Esophagus (tissue), 2 donors: ENCODE data around the gene MED12L. TPM values are rescaled to one million over a fixed set of nuclear protein-coding genes. Genes with fewer than 3 reads are reported as not detected.
"Not testable (repeated sequence)": the region's sequence is repeated elsewhere in the genome, so short reads cannot be mapped to it uniquely, and the experiment has no call there.

Experiments
- H3K27ac ChIP-seq, 2 donors: one replicate each; pipeline ENCODE4 v1.5.1; 2013; ENCODE audit warnings: low read depth in 2 of 2, mild to moderate bottlenecking in 2 of 2, inconsistent platforms in 1 of 2, low read length in 1 of 2, moderate library complexity in 1 of 2
- H3K27me3 ChIP-seq, 2 donors: one replicate each; pipeline ENCODE4 v1.6.1; 2013; ENCODE audit warnings: low read length in 2 of 2, control low read depth in 1 of 2, mild to moderate bottlenecking in 1 of 2; ENCODE audit not compliant: insufficient read depth in 2 of 2, control insufficient read depth in 1 of 2
- H3K36me3 ChIP-seq, 2 donors: one replicate each; pipeline ENCODE4 v1.6.1; 2013; ENCODE audit warnings: low read length in 1 of 2; ENCODE audit not compliant: control insufficient read depth in 2 of 2, insufficient read depth in 2 of 2
- H3K4me1 ChIP-seq, 2 donors: one replicate each; pipeline ENCODE4 v1.6.1; 2013; ENCODE audit warnings: low read length in 1 of 2; ENCODE audit not compliant: control insufficient read depth in 2 of 2, insufficient read depth in 2 of 2
- H3K4me3 ChIP-seq, 2 donors: one replicate each; pipeline ENCODE4 v1.5.1; 2013; ENCODE audit warnings: low read length in 2 of 2, mild to moderate bottlenecking in 2 of 2, low read depth in 1 of 2, moderate library complexity in 1 of 2
- H3K9me3 ChIP-seq, 2 donors: one replicate each; pipeline ENCODE4 v1.6.1; 2013; ENCODE audit warnings: mild to moderate bottlenecking in 2 of 2, low read depth in 1 of 2, low read length in 1 of 2, moderate library complexity in 1 of 2; ENCODE audit not compliant: control insufficient read depth in 2 of 2, insufficient read depth in 1 of 2
- WGBS, 2 donors: extraction: QIAGEN DNeasy Blood & Tissue Kit; methylation state at CpG; one replicate each; pipeline ENCODE4 v1.1.7; 2013; 5-methylcytosine and 5-hydroxymethylcytosine counted together
- polyA plus RNA-seq, 2 donors: library from polyadenylated mRNA; stranded (reverse); fragments of 200-250 nt; gene quantifications; one replicate each; pipeline ENCODE4 v1.2.3, GENCODE V29; 2013
- donor health status: healthy with polysubstance abuse.
- donor health status: Bipolar disorder and iron deficiency.

Gene MED12L
- polyA plus RNA-seq, 2 donors: 0.05 to 0.08 TPM

DNA sequence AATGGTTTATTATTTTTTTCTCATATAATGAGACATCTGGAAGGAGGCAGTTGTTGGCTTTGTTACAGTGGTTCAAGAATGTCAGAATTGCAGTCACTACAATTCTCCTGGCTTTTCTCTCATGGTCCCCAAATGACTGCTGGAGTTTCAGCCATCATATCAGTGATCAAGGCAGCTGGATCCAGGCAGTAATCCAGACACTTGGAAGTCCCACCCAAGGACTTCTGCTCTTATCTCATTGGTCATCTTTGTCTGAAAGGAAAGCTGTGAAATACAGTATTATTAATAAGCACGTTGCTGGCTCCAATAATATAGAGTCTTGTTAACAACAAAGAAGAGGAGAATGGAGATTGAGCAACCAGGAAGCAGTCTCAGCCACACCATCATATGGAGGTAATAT lies 22.9 kb upstream of the MED12L start:
- Histone ChIP-seq H3K9me3 (no peaks in the 10 kb centered on the region), H3K4me3 (no peak overlapping the region), H3K36me3 (no peaks in the 10 kb centered on the region), H3K27ac (no peak overlapping the region), H3K4me1 (no peaks in the 10 kb centered on the region), H3K27me3 (peaks cover 0 to 1% of the 10 kb centered on the region in 2 donors)
- WGBS, 2 donors: 21 to 27% methylated on average over 1 of the region's 1 CpG

DNA sequence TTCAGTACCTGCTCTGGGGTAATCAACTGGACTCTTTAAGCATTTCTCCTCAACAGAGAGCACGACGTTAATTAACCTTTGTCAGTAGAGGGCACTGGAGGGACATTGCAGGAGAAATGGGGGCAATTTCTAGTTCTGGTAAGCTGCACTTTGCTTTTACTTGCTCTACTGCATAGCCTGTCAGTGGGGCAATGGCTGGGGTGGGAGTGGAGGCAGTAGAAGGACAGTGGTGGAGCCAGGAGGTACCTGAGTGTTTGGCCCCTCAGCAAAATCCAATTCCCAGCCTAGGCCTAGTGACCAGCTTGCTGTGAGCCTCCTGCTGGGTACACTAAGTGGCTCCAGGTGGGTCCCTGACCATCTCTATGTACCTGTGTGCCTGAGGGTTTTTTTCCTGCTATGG lies 18.3 kb upstream of the MED12L start:
- Histone ChIP-seq H3K27me3 (no peaks in the 10 kb centered on the region), H3K9me3 (no peaks in the 10 kb centered on the region), H3K4me1 (no peaks in the 10 kb centered on the region), H3K4me3 (no peak overlapping the region), H3K36me3 (no peaks in the 10 kb centered on the region), H3K27ac (no peak overlapping the region)
- WGBS, 2 donors: 72 to 74% methylated on average over 2 of the region's 2 CpGs

DNA sequence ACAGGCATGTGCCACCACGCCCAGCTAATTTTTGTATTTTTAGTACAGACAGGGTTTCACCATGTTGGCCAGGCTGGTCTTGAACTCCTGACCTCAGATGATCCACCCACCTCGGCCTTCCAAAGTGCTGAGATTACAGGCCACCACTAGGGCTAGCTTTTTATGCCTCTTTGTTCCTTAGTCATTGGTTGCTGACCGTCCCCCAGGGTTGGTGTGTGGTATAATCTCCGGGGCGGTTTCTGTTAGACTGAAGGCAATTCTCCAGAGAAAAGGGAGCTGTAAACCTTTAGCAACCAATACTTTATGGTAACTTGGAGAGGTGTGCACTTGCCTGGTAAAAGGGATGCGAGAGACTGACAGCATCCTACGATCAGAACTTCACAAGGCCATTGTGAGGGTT lies 12.6 kb upstream of the MED12L start:
- H3K27me3 ChIP-seq, H3K27ac ChIP-seq, H3K36me3 ChIP-seq, H3K9me3 ChIP-seq, H3K4me1 ChIP-seq, H3K4me3 ChIP-seq: not testable (repeated sequence)
- 79 to 85% methylated on average over 7 of the region's 7 CpGs for WGBS, 2 donors

DNA sequence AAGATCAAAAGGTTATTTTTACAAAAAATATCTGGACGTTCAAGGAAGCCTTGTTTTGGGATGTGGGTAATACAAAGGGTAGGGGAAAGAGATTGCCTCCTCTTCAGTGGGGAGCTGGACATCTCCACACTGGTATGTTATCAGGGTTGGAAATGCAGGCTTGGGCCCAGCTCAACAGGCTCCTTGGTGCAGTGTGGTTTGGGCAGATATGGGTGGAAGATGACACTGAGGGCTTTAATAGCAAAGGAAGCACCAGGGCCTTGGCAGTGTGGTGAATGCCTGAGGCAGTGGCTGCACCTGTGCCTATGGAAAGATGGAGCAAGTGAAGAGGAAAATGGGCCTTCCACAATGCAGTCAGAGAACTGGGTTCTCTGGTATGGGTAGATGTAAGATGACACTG lies 11.2 kb upstream of the MED12L start:
- H3K36me3 ChIP-seq: no peaks in the 10 kb centered on the region
- 51 to 59% methylated on average over 1 of the region's 1 CpG for WGBS, 2 donors

DNA sequence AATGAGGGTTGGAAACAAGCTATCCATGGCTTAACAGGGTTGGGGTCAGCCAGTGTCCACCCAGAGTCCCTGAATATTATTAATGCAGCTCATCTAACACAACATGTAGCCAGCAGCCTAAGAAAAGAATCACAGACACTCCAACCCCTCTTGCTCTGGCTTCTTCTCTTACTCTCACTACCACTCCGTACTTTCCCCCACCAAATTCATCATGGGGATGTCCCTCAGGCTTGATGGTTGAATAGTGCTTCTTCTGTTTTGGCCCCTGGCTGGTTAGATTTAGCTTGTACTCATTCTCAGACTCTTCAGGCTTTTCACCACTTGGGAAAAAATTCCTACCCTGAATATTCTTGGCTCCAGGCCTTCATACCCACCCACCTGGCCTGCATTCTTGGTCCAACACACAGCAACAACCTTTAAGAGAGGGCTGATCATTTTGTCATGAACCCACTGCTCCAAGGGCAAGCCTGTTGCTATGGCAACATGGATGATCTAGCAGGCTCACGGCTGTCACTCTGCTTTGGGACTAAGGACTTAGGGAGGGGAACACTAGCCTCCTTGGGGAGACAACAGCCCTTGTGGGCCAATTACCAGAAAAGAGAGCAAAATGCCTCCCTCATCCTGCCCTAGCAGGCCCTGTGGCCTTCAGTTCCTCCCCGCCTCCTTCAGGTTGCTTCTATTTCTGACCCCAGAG lies 9.4 kb upstream of the MED12L start:
- 77 to 79% methylated on average over 3 of the region's 3 CpGs for WGBS, 2 donors
- H3K27me3 ChIP-seq: no peaks in the 10 kb centered on the region
- H3K27ac ChIP-seq: no peak overlapping the region
- no peaks in the 10 kb centered on the region for H3K4me1 ChIP-seq
- H3K9me3 ChIP-seq: no peaks in the 10 kb centered on the region
- no peak overlapping the region for H3K4me3 ChIP-seq
- no peaks in the 10 kb centered on the region for H3K36me3 ChIP-seq

More for the DNA sequence above, 11.2 kb upstream of the MED12L start:
- H3K4me1 ChIP-seq: no peaks in the 10 kb centered on the region
- H3K4me3 ChIP-seq: no peak overlapping the region
- no peaks in the 10 kb centered on the region for H3K9me3 ChIP-seq
- no peaks in the 10 kb centered on the region for H3K27me3 ChIP-seq
- no peak overlapping the region for H3K27ac ChIP-seq

DNA sequence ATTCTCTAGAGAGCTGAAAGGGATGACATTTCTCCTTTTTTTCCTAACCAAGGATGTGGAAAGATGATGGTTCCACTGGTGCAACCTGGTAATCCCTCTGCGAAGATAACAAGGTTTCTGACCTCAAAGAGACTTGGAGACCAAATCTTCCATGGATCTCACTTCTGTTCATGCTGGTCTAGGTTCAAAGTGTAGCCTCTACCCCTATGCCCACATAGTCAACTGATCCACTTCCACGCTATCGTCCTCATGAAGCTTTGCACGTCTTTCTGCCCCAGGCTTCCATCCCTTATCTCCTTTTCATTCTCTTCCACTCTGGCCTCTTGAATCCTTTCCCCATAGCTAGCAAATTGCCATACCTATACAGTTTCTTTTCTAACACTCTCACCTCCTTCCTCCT lies 8.8 kb upstream of the MED12L start:
- Histone ChIP-seq H3K4me1 (no peaks in the 10 kb centered on the region), H3K9me3 (no peaks in the 10 kb centered on the region), H3K27ac (no peak overlapping the region), H3K4me3 (no peak overlapping the region), H3K27me3 (no peaks in the 10 kb centered on the region), H3K36me3 (no peaks in the 10 kb centered on the region)
- WGBS, 2 donors: 91% methylated on average over 4 of the region's 4 CpGs

DNA sequence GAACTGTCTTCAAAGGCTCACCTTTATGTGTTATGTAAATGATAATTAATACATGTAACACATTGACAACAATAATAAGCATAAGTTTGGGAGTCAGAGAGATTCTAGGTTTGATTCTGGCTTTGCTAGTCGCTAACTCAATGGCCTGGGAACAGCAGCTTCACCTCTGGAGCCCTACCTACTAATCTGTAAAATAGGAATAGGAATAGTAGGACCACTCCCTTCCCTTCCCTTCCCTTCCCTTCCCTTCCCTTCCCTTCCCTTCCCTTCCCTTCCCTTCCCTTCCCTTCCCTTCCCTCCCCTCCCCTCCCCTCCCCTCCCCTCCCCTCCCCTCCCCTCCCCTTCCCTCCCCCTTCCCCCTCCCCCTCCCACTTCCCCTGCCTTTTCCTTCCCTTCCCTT lies 4.4 kb upstream of the MED12L start:
- H3K9me3 ChIP-seq, H3K36me3 ChIP-seq, H3K4me1 ChIP-seq, H3K4me3 ChIP-seq, H3K27me3 ChIP-seq, H3K27ac ChIP-seq: not testable (repeated sequence)
- WGBS, 2 donors: 74 to 84% methylated on average over 1 of the region's 1 CpG

DNA sequence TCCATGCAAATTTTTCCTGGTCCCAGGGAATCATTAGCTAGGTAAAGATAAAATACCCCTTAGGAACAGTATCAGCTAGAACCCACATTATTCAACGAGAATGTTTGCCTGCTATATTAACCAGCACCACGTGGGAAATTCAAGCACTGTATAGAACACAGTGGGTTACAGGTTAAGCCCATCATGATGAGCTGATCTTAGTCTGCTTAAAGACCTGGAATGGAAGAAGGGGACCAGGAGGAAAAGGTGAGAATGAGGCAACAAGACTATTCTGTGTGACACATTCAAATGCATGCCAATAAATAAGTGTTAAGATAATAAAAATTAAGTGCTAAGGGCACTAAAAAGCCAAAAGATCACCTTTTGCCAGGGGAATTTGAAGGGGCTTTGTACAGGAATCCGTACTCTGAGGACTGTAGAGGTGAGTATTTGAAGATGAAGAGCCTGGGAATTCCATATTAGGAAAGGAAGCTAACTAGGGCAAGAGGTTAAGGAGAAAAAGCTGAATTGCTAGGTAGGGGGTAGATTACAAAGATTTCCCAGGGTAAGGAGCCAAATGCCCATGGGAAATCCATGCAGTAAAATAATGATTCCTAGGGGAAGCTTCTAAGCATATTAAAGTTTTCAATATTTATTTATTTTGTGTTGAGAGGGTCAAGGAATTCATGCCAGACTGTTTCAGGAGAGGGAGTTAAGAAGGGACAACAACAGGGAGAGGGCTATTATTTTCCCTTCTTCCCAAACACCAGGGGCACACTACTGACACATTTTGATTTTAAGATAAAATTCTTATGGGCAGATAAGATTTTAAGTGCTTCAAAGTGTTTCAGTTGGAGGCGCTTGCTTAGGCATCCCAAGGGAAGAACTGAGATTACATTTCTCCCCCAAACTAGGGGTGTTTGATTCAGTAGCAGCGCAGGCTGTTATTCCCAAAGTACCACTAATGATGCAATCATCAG lies 2.3 kb upstream of the MED12L start:
- WGBS, 2 donors: 50 to 51% methylated on average over 5 of the region's 5 CpGs
- H3K4me3 ChIP-seq: no peak overlapping the region
- H3K27me3 ChIP-seq: peaks cover 0 to 3% of the 10 kb centered on the region in 2 donors
- H3K36me3 ChIP-seq: no peaks in the 10 kb centered on the region
- H3K27ac ChIP-seq: no peak overlapping the region
- H3K9me3 ChIP-seq: no peaks in the 10 kb centered on the region
- H3K4me1 ChIP-seq: peaks cover 2 to 3% of the 10 kb centered on the region in 2 donors

DNA sequence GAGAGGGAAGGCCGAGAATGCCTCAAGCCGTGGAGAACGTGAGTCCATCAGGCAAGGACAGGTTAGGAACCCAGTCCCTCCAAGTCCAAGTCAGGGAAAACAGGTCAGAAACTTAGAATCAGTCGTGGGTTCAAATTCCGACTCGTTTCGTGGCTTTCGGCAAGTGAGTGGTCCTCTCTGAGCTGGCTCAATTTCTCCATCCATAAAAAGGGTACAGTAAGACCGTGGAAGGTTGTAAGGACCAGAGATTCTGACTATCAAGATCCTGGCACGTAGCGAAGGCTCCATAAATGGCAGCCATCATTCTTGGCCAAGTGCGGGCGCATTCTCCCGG lies 604 bp upstream of the MED12L start:
- H3K4me1 ChIP-seq: peaks cover 2 to 3% of the 10 kb centered on the region in 2 donors
- no peaks in the 10 kb centered on the region for H3K9me3 ChIP-seq
- WGBS, 2 donors: 33 to 43% methylated on average over 14 of the region's 14 CpGs
- peaks cover 0 to 3% of the 10 kb centered on the region in 2 donors for H3K27me3 ChIP-seq
- H3K4me3 ChIP-seq: peak overlapping the region; percentile 56 to 64
- no peaks in the 10 kb centered on the region for H3K36me3 ChIP-seq
- H3K27ac ChIP-seq: no peak overlapping the region
